Measurements from ENCODE around the gene ATG9A. TPM values are rescaled to one million over a fixed set of nuclear protein-coding genes. Genes with fewer than 3 reads are reported as not detected.

ATG9A gene
- total and polyA plus RNA-seq, 2 of the 8 experiments (the other 6 are each of a cell fraction or from before 2014, with no cell fraction given): 43.6 to 66.8 TPM

DNA sequence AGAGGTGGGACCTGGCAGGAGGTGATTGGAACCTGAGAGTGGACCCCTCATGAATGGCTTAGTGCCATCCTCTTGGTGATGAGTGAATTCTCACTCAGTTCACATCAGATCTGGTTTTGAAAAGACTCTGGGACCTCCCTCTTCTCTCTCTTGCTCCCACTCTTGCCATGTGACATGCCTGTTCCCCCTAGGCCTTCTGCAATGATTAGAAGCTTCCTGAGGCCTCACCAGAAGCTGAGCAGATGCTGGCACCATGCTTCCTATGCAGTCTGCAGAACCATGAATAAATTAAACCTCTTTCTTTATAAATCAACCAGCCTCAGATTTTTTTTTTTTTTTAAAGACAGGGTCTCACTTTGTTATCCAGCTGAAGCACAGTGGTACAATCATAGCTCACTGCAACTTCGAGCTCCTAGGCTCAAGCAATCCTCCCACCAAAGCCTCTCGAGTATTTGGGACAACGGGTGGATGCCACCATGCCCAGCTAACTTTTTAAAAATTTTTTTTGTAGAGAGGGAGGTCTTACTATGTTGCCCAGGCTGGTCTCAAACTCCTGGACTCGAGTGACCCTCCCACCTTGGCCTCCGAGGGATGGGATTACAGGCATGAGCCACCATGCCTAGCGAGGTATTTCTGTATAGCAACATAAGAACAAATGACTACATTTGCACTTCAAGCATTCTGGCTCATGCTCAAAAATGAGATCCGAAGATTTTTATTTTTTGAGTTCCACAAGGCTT, 24.8 kb downstream of the ATG9A start (continued):
- TF ChIP-seq, protein P1, sequence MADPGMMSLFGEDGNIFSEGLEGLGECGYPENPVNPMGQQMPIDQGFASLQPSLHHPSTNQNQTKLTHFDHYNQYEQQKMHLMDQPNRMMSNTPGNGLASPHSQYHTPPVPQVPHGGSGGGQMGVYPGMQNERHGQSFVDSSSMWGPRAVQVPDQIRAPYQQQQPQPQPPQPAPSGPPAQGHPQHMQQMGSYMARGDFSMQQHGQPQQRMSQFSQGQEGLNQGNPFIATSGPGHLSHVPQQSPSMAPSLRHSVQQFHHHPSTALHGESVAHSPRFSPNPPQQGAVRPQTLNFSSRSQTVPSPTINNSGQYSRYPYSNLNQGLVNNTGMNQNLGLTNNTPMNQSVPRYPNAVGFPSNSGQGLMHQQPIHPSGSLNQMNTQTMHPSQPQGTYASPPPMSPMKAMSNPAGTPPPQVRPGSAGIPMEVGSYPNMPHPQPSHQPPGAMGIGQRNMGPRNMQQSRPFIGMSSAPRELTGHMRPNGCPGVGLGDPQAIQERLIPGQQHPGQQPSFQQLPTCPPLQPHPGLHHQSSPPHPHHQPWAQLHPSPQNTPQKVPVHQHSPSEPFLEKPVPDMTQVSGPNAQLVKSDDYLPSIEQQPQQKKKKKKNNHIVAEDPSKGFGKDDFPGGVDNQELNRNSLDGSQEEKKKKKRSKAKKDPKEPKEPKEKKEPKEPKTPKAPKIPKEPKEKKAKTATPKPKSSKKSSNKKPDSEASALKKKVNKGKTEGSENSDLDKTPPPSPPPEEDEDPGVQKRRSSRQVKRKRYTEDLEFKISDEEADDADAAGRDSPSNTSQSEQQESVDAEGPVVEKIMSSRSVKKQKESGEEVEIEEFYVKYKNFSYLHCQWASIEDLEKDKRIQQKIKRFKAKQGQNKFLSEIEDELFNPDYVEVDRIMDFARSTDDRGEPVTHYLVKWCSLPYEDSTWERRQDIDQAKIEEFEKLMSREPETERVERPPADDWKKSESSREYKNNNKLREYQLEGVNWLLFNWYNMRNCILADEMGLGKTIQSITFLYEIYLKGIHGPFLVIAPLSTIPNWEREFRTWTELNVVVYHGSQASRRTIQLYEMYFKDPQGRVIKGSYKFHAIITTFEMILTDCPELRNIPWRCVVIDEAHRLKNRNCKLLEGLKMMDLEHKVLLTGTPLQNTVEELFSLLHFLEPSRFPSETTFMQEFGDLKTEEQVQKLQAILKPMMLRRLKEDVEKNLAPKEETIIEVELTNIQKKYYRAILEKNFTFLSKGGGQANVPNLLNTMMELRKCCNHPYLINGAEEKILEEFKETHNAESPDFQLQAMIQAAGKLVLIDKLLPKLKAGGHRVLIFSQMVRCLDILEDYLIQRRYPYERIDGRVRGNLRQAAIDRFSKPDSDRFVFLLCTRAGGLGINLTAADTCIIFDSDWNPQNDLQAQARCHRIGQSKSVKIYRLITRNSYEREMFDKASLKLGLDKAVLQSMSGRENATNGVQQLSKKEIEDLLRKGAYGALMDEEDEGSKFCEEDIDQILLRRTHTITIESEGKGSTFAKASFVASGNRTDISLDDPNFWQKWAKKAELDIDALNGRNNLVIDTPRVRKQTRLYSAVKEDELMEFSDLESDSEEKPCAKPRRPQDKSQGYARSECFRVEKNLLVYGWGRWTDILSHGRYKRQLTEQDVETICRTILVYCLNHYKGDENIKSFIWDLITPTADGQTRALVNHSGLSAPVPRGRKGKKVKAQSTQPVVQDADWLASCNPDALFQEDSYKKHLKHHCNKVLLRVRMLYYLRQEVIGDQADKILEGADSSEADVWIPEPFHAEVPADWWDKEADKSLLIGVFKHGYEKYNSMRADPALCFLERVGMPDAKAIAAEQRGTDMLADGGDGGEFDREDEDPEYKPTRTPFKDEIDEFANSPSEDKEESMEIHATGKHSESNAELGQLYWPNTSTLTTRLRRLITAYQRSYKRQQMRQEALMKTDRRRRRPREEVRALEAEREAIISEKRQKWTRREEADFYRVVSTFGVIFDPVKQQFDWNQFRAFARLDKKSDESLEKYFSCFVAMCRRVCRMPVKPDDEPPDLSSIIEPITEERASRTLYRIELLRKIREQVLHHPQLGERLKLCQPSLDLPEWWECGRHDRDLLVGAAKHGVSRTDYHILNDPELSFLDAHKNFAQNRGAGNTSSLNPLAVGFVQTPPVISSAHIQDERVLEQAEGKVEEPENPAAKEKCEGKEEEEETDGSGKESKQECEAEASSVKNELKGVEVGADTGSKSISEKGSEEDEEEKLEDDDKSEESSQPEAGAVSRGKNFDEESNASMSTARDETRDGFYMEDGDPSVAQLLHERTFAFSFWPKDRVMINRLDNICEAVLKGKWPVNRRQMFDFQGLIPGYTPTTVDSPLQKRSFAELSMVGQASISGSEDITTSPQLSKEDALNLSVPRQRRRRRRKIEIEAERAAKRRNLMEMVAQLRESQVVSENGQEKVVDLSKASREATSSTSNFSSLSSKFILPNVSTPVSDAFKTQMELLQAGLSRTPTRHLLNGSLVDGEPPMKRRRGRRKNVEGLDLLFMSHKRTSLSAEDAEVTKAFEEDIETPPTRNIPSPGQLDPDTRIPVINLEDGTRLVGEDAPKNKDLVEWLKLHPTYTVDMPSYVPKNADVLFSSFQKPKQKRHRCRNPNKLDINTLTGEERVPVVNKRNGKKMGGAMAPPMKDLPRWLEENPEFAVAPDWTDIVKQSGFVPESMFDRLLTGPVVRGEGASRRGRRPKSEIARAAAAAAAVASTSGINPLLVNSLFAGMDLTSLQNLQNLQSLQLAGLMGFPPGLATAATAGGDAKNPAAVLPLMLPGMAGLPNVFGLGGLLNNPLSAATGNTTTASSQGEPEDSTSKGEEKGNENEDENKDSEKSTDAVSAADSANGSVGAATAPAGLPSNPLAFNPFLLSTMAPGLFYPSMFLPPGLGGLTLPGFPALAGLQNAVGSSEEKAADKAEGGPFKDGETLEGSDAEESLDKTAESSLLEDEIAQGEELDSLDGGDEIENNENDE (IDR thresholded peaks at IDR 0.05; ENCODE audit: insufficient replicate concordance, low read length): no peak
- TF ChIP-seq KDM5A (IDR thresholded peaks at IDR 0.05; ENCODE audit: low read length): no peak
- no peak for TF ChIP-seq NRF1 (IDR thresholded peaks at IDR 0.05; ENCODE audit: low read depth, low read length)
- TF ChIP-seq, protein P2, sequence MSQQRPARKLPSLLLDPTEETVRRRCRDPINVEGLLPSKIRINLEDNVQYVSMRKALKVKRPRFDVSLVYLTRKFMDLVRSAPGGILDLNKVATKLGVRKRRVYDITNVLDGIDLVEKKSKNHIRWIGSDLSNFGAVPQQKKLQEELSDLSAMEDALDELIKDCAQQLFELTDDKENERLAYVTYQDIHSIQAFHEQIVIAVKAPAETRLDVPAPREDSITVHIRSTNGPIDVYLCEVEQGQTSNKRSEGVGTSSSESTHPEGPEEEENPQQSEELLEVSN (IDR thresholded peaks at IDR 0.05): no peak
- no peak for TF ChIP-seq SRF (IDR thresholded peaks at IDR 0.05; ENCODE audit: low read depth, low read length)
- TF ChIP-seq PHF8 (conservative IDR thresholded peaks at IDR 0.05; ENCODE audit: low read depth, low read length): no peak
- no peak for TF ChIP-seq SP2 (IDR thresholded peaks at IDR 0.05; ENCODE audit: low read length)
- no peak for TF ChIP-seq TAF1 (IDR thresholded peaks at IDR 0.05; ENCODE audit: low read depth, low read length)
- TF ChIP-seq BCL11A (IDR thresholded peaks at IDR 0.05; ENCODE audit: low read depth in 2 of 2, low read length in 2 of 2): no peak
- no peak for TF ChIP-seq RXRA (IDR thresholded peaks at IDR 0.05; ENCODE audit: insufficient read depth, low read depth, low read length)
